ENCODE measurements around the gene CASP10.

The CASP10 gene

GRCh38 chr2:201258666-201259615, 76.0 kb downstream of the CASP10 start:
- TF ChIP-seq, protein P1, sequence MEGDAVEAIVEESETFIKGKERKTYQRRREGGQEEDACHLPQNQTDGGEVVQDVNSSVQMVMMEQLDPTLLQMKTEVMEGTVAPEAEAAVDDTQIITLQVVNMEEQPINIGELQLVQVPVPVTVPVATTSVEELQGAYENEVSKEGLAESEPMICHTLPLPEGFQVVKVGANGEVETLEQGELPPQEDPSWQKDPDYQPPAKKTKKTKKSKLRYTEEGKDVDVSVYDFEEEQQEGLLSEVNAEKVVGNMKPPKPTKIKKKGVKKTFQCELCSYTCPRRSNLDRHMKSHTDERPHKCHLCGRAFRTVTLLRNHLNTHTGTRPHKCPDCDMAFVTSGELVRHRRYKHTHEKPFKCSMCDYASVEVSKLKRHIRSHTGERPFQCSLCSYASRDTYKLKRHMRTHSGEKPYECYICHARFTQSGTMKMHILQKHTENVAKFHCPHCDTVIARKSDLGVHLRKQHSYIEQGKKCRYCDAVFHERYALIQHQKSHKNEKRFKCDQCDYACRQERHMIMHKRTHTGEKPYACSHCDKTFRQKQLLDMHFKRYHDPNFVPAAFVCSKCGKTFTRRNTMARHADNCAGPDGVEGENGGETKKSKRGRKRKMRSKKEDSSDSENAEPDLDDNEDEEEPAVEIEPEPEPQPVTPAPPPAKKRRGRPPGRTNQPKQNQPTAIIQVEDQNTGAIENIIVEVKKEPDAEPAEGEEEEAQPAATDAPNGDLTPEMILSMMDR (IDR thresholded peaks at IDR 0.05; ENCODE audit: extremely low read depth, missing control alignments), result no peak
- no peak for DNase-seq (ENCODE audit: low spot score)

DNA sequence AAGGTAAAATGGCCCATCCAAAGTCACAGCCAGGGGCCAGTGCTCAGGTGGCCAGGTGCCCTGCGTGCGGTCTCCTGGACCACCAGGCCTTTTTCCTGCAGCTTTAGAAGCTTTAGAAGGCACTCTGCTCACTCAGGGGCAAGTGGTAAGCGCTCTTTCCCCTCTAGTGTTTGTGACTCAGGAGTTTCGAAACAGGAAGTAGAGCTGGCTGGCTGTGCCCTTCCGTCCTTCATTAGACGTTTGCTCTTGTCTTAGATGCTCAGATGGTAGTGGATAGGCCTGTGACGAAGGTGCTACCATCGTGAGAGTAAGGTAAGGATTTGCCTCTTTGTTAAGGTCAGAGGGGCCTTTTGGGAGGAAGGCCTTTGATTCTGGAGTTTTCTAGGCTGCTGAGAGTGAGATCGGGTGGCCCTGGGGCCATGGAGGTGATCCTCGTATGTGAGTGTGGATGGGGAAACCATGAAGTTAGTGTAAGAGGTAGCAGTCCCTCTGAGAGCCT, 77.4 kb downstream of the CASP10 start, which contains the start of gene CASP8:
Gene CASP8 (plus strand): TSS at position 235 of the 499 bp plus-strand sequence. CDS start 5,951 bp downstream, outside the sequence.
- TF ChIP-seq, protein P1 (IDR thresholded peaks at IDR 0.05; ENCODE audit: extremely low read depth, missing control alignments), result no peak
- no peak for DNase-seq (ENCODE audit: low spot score)

DNA sequence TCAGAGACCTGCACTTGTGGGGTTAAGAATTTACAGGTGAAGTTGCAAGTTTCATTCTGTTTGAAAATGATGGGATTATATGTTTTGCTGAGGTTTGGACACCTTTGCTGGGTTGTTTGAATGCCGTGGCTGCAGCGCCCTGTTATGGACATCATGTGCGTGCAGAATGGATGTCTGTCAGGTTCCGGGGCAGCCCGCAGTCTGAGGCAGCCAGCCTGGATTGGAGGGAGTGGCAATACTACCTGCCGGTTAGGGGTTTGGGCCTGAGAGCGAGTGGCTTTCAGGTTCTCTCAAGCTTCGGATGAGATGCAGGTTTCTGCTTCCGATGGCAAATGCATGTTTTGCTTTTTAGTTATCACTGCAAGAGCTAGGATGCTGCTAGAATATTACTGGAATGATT, 78.5 kb downstream of the CASP10 start:
- TF ChIP-seq, protein P1 (IDR thresholded peaks at IDR 0.05; ENCODE audit: extremely low read depth, missing control alignments), result no peak
- no peak for DNase-seq (ENCODE audit: low spot score)

GRCh38 chr2:201261906-201262305, 79.0 kb downstream of the CASP10 start:
- TF ChIP-seq, protein P1 (IDR thresholded peaks at IDR 0.05; ENCODE audit: extremely low read depth, missing control alignments), result no peak
- no peak for DNase-seq (ENCODE audit: low spot score)

DNA sequence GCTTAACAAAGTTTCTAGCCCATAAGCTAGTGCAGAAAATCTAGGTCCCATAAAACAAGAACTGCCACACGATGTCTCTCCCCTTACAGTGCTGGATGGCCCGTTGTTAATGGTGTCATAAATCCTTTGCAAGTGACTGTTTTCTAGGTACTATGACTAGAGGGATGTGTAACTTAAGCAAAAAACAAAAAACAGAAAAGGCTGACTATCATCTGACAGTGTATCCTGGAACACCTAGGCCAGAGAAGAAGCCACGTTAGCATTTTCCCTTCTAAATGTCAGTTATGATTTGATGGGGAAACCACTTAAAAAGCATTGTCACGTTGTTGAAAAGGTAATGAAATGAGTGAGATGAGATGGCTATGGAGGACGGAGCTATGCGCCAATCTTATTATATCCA, 79.8 kb downstream of the CASP10 start:
- TF ChIP-seq, protein P1 (IDR thresholded peaks at IDR 0.05; ENCODE audit: extremely low read depth, missing control alignments), result no peak
- DNase-seq (ENCODE audit: low spot score), result no peak

- no peak for DNase-seq (ENCODE audit: low spot score)
Observed at GRCh38 chr2:201263779-201264178, 80.8 kb downstream of the CASP10 start.

More at GRCh38 chr2:201263779-201264178, 80.8 kb downstream of the CASP10 start:
- TF ChIP-seq, protein P1 (IDR thresholded peaks at IDR 0.05; ENCODE audit: extremely low read depth, missing control alignments), result no peak

Measured in GM20000 (cell line).